Measurements from ENCODE around the gene MTHFD1.
"Not testable (repeated sequence)": the region's sequence is repeated elsewhere in the genome, so short reads cannot be mapped to it uniquely, and the experiment has no call there.

MTHFD1 gene

DNA sequence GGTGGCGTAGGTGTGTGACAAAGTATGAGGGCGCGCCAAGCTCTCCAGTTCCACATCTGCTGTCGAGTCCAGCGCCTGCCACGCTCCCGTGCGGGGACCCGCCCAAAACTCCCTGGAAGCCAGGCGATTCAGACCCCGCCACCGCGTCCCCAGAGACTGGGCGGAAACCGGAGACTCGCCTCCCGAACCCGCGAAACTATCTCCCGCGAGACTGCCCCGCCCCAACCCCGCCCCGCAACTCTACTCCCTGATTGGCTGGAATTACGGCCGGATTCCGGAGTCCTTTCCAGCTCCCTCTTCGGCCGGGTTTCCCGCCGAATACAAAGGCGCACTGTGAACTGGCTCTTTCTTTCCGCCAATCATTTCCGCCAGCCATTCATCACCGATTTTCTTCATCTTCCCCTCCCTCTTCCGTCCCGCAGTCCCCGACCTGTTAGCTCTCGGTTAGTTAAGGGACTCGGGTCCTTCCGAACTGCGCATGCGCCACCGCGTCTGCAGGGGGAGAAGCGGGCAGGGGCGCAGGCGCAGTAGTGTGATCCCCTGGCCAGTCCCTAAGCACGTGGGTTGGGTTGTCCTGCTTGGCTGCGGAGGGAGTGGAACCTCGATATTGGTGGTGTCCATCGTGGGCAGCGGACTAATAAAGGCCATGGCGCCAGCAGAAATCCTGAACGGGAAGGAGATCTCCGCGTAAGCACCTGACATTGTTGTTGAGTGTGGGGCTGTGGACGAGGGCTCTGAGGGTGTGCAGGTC lies at the start of gene MTHFD1:
Gene MTHFD1, plus strand, starts transcription at position 572 of the 751 bp plus-strand sequence. Its CDS starts 75 bp downstream, at position 647.
- peak; percentile 91 for DNase-seq (ENCODE audit: low read depth, low spot score)

DNA sequence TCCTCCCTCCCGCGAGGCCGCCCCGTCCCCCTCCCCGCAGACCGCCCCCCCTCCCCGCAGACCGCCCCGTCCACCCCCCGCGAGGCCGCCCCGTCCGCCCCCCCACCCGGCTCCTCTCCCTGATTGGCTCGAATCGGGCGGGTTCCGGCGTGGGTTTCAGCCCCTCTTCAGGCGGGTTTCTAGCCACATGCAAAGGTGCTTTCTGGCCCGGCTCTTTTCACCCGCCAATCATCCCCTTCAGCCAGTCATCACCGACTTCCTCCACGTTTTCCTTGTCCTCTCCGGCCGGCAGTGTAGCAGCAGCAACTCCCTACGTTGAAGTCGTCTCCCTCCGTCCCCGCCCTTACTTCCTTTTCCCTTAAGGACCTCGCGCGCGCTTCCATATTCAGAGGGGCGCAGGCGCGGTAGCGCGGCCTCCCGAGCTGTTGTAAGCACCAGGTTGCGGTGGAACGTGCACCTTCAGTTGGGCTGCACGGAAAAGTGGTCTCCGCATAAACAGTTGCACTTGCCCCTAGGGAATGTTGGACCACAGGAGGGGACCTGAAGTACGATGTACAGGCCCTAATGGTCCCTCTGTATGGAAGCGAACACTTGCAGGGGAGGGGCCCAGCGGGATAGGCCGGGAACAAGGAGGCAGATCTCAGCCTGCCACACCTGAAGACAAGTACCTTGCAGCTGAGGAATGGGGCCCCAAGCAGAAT lies 49.4 kb upstream of the MTHFD1 start:
- DNase-seq (ENCODE audit: low read depth, low spot score), result peak; percentile 75

DNA sequence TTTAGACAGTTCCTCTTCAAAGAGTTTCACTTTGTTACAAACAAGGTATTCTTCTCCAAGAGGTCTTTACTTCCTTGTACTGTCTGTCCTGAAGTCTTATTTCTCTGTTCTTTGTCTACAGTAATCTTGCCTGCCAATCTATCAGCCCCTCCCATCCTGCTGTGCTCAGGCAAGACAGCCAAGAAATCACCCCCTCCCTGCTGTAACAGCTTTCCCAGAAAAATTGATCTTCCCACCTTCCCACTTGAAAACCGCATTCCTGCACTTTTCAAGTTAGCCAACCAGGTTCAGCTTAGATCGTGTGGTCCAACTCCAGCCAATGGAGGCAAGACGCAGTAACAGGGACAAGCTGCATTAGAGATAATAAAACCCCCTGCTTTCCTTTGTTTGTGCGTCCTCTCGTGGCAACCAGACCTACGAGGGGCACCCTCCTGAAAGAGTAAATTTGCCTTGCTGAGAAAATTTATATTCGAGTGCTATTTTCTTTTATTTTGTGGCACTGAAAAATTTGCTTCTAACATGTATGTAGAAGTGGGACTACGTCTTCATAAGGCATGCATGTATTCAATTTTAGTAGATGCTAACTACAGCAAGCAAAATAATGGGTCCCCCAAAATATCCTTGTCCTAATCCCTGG lies 47.5 kb upstream of the MTHFD1 start:
- no peak for DNase-seq (ENCODE audit: low read depth, low spot score)

DNA sequence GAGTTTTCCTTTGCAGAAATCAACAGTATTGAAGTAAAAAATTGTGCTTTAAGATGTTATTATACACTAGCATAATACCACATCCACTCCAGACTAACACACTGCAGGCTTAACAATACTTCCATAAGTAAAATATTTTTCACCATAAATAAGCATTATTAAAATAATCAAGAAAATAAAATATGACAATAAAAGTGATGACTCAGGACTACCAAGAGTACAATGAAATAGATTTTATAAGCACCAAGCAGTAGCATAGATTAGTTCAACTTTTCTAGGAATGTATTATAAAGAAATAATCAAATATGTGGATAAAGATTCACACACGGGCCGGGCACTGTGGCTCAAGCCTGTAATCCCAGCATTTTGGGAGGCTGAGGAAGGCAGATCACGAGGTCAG lies 40.4 kb upstream of the MTHFD1 start:
- no peak for DNase-seq (ENCODE audit: low read depth, low spot score)

DNA sequence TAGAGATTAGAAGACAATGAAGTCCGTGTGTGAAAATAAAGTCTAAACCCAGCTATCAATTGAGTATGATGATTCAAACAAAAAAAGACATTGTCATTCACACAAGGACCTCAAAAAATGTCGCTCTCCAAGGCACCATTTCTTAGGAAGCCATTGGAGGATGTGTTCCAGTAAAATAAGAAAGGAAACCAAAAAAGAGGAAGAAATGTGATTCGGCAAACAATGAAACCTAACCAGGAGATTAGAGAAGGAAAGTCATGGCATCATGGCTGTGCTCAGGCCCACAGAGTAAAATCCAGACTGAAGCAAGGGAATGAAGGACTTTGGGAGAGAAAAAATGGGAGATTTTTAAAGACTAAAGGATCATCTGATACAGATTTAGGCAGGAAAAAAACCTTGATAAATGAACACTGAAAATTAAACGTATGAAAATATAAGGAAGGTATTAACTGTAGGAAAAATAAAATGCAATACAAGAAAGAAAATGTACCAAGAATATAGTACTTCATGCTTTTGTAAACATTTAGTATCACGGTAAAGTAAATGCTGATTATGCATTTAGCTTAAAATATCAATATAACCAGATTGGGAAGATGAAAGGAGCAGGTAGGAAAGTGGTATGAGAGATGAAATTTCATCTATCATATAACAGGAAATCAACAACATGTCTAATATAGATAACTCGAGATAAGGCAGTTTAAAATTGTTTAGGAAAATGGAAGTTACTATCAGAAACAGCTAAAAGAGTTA lies 38.2 kb upstream of the MTHFD1 start:
- DNase-seq (ENCODE audit: low read depth, low spot score), result no peak

DNA sequence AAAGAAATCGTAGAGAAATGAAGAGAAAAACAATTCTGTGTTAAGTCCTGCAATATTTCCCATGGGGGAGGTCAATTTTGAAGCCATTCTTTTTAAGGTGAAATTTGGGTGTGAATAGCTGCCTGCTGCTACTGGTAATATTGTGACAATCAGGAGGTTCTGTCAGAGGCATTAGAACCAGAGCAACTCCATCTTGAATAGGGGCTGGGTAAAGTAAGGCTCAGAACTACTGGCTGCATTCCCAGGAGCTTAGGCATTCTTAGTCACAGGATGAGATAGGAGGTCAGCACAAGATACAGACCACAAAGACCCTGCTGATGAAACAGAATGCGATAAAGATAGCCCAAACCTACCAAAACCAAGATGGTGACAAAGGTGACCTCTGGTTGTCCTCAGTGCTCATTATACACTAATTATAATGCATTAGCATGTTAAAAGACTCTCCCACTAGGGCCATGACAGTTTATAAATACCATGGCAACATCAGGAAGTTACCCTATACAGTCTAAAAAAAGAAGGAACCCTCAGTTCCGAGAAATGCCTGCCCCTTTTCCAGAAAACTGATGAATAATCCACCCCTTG lies 24.8 kb upstream of the MTHFD1 start:
- no peak for DNase-seq (ENCODE audit: low read depth, low spot score)

DNA sequence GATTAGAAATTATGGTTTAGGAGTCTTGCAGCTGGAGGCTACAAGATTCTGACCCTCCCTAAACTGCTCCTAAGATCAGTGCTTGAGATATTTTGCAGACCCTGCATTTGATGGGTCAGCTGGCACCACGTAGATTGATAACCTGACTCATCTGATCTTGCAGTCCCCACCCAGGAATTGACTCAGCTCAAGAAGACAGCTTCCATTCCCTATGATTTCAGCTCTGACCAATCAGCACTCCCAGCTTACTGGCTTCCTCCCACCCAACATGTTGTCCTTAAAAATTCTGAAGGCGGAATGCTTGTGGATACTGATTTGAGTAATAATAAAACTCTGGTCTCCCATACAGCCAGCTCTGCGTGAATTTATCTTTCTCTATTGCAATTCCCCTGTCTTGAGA lies 23.2 kb upstream of the MTHFD1 start:
- no peak for DNase-seq (ENCODE audit: low read depth, low spot score)

DNA sequence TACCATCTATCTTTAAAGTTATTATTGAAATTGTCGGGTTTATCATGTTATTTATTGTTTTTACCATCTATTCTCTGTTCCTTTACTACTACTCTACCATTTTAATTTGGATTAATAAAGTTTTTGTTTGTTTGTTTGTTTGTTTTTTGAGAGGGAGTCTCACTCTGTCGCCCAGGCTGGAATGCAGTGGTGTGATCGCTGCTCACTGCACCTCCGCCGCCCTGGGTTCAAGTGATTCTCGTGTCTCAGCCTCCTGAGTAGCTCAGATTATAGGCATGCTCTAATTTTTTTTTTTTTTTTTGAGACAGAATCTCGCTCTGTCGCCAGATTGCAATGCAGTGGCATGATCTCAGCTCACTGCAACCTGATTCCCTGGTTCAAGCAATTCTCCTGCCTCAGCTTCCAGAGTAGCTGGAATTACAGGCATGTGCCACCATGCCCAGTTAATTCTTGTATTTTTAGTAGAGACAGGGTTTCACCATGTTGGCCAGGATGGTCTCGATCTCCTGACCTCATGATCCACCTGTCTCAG lies 22.7 kb upstream of the MTHFD1 start:
- not testable (repeated sequence) for DNase-seq (ENCODE audit: low read depth, low spot score)

DNA sequence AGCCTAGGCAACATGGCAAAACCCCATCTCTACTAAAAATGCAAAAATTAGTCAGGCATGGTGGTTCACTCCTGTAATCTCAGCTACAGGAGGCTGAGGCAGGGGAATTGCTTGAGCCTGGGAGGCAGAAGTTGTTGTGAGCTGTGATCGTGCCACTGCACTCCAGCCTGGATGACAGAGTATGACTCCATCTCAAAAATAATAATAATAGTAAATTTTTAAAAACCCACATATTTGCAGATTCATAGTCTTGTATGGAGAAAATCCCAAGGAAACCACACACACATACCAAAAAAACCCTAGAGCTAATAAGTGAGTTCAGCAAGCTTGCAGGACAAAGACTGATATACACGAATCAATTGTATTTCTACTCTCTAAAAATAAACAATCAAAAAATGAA lies 19.0 kb upstream of the MTHFD1 start:
- DNase-seq (ENCODE audit: low read depth, low spot score), result no peak

DNA sequence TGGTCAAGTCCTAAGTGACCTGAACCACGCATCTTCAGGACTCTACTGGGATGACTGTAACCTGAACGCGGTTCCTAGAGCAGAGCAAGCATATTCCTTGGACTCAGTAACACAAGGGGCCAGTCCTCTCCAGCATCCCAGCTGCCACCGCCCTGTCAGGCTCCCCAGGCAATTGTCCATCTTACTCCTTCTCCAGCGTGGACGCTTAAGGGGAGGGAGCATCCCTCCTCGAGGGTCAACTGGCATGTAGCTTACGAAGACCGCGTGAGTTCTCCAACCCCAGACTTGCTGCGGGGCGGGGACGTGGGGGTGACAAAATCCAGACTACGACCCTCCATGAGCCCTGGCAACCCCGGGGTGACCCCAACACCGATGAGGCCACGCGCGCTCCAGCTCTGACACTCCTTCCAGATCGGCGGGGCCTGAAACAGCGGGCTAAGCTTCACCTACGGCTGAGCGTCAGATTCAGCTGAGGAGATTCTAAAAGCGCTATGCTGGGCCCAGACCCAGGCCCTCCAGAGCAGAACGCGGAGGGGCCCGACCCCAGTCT lies 846 bp upstream of the MTHFD1 start:
- no peak for DNase-seq (ENCODE audit: low read depth, low spot score)

DNA sequence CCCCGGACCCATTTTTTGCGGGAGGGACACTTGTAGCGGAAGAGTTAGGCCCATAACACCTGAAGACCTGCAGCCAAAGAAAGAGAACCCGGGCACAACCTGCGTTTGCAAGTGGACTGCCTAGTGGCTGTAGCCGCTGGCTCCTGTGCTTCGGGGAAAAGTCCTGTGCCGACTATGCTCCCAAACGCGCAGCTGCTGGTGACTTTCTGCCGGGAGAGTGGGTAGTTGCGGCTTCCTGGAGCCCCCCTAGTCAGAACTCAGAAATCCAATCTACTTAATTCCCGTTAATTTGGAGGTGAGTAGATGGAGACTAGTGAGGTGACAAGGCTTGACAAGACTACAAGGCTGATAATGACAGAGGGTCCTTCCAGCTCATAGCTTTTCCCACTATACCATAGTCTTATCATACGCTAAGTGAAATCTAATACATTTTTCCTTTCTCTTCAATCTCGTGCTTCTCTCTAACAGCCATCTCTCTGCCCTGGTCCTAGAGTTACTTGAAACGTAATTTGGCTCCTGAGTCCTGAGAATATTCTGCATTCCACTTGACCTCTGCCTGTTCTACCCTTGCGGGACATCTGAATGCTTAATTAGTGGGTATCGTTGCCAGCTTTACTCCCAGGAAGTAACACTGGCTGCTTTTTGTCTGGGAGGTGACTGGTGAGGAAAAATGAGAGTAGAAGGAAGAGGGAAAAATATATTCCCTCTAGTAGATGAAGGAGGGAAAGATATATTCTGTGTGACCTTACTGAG lies 556 bp downstream of the MTHFD1 start:
- no peak for DNase-seq (ENCODE audit: low read depth, low spot score)

DNA sequence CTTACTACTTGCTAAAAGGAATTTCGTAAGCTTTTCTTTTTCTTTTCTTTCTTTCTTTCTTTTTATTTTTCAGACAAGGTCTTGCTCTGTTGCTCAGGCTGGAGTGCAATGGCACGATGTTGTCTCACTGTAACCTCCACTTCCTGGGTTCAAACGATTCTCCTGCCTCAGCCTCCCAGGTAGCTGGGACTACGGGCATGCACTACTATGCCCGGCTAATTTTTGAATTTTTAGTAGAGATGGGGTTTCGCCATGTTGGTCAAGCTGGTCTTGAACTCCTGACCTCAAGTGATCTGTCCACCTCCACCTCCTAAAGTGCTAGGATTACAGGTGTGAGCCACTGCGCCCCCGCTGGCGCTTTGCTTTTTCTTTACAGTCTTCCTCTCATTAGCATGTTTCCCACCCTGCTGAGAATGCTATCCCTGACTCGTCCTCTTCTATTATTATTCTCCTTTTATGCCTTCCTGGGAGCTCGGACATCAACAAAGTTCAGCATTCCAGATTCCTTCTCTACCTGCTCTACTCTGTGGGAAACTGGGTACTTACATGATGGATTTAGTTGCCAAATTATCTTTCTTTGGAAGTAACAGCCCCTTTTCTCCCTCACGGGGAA lies 3.1 kb downstream of the MTHFD1 start:
- no peak for DNase-seq (ENCODE audit: low read depth, low spot score)

DNA sequence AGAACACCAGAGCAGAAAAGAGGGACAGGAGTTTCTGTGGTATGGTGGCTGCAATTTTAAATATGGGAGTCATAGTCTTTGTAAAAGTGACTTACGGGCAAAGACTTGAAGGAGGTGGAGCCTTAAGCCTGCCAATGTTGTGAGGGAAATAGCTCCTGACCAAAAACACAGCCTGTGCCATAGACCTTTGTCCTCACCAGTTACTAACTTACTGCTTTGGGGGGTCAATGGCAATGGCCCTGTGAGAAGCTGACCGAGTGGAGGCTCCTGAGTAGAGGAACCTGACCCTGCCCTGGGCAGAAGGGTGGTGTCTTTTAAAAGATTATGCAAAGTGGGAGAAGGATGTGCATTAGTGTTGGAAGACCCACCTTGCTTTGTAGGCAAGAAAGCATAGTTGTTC lies 3.8 kb downstream of the MTHFD1 start:
- no peak for DNase-seq (ENCODE audit: low read depth, low spot score)

DNA sequence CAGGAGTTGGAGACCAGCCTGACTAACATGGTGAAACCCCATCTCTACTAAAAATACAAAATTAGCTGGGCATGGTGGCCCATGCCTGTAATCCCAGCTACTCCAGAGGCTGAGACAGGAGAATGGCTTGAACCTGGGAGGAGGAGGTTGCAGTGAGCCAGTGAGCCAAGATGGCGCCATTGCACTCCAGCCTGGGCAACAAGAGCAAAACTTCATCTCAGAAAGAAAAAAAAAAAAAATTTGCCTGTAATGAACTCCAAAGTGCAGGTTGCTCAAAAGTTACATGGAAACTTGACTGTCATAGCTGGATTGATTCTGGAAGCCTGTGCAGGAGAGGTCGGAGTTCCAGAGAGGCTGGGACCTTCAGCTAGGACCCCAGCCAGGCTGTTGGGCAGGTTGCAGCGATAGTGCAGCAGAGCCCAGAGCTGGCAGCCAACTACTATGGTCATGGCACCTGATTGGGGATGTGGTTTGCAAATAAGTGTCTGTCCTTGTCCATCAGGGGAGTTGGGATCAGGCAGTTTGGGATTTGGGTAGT lies 5.1 kb downstream of the MTHFD1 start:
- DNase-seq (ENCODE audit: low read depth, low spot score), result not testable (repeated sequence)

DNA sequence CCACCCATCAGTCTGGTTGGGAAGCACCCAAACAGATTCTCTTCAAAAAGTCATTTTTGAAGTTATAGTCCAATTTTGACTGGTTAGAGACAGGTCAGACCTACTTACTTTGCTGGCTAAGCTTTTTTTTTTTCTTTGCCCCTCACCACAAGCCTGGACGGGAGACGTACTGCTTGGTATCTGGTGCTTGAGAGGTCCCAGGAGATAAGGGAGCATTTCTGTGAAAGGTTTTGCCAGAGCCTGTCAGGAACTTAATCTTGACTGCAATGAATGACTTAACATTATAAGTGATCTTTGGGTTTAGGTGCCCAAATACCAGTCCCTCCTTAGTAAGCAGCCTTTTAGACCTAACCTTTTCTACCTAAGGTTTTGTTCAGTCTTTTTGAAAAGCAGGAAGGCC lies 6.3 kb downstream of the MTHFD1 start:
- DNase-seq (ENCODE audit: low read depth, low spot score), result no peak

DNA sequence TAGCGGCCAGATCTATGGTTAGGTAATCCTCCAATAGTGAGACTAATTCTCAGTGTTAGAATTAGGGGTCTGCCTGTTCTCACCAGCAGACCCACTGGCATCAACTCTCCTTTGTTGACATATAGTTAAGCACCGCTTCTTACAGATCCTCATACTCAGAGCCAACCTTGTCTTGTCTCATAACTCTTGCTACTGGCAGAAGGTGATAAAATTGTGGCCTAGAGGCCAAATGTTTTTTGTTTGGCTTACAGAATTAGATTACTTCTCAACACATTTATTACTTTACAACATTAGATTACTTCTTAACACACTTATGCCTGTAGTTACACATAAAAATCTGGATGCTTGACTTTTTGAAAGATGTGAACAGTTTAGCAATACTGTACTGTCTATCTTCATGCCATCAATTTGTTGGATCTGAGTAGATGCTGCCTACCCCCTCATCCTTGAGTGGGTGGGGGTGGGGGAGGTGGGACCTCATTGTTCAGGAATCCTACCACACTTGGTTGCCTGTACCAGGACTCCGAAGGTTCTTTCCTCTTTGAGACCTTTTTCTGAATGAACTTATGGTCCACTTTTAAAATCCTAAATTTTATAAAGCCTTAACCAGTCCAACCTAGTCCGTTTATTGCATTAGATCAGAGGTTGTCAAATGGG lies 7.0 kb downstream of the MTHFD1 start:
- no peak for DNase-seq (ENCODE audit: low read depth, low spot score)

DNA sequence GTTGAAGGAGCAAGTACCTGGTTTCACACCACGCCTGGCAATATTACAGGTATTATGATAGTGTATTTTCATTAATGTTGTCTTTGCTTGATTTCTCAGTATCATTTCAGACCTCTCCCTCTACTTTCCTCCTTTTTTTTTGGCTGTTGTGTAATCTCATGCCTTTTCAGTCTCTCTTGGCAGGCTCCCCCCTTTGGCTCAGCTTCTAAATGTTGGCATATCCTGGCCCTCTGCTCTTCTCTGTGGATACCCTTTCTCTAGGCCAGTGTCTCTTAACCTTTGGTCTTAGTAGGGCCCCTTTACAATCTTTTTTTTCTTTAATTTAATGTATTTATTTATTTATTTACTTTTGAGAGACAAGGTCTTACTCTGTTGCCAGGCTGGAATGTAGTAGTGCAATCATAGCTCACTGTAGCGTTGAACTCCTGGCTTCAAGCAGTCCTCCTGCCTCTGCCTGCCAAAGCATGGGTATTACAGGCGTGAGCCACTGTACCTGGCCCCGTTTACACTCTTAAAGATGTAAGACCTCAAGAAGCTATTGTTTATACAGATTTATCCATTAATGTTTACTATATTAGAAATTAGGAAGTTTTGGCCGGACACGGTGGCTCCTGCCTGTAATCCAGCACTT lies 12.8 kb downstream of the MTHFD1 start:
- DNase-seq (ENCODE audit: low read depth, low spot score), result no peak

DNA sequence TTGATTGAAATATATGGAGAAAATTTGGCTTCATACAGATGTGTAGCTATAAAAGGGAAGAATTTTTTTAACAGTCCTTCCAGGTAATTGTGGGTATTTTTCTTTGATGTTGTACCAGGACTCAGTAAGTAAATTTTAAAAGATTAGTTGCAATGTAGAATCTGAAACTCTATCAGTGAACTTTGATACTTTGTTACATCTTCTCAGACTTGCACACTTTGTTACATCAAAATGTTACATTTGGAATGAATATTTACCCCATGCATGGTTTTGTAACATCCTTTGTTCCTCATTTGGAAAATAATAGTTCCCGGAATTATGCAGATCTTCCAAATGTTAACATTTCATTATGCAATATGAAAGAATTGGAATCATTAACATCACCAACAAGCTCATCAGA lies 13.8 kb downstream of the MTHFD1 start:
- no peak for DNase-seq (ENCODE audit: low read depth, low spot score)

DNA sequence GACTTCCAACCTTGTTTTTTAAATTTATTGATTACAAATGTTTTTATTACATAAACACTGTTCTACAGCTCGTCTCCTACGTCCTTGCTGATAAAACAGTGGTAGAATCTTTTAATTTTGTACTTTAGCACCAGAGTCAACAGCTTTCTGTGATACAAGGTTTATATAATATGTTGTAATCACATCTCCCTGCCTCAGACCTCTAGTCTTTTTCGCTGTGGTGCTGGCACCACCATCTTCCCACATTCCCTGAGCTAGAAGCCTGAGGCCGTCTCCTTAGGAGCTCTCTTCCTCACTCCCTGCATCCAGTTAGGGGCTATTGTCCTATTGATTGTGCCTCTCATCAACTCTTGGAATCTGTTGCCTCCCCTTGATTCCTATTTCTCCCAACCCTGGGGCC lies 17.1 kb downstream of the MTHFD1 start:
- DNase-seq (ENCODE audit: low read depth, low spot score), result no peak
